Suprapubic skin (tissue), 3 donors: ENCODE measurements around the gene ACAA2.

Experiments used
- EP300 ChIP-seq: sonication (generic); formaldehyde crosslinking; IDR thresholded peaks from one replicate; pipeline ENCODE4 v1.6.1; 2017; ENCODE audit warnings: antibody characterized with exemption
- TF ChIP-seq, protein P1 (sequence below), 2 donors: fragments of 200-600 bp in 1 of 2; fragments of 450-650 bp in 1 of 2; sonication (generic) in 1 of 2; IDR thresholded peaks; one replicate each; pipeline ENCODE4 v1.5.1; 2016 to 2019; ENCODE audit warnings: antibody characterized with exemption in 2 of 2, mild to moderate bottlenecking in 1 of 2, moderate library complexity in 1 of 2

DNA sequence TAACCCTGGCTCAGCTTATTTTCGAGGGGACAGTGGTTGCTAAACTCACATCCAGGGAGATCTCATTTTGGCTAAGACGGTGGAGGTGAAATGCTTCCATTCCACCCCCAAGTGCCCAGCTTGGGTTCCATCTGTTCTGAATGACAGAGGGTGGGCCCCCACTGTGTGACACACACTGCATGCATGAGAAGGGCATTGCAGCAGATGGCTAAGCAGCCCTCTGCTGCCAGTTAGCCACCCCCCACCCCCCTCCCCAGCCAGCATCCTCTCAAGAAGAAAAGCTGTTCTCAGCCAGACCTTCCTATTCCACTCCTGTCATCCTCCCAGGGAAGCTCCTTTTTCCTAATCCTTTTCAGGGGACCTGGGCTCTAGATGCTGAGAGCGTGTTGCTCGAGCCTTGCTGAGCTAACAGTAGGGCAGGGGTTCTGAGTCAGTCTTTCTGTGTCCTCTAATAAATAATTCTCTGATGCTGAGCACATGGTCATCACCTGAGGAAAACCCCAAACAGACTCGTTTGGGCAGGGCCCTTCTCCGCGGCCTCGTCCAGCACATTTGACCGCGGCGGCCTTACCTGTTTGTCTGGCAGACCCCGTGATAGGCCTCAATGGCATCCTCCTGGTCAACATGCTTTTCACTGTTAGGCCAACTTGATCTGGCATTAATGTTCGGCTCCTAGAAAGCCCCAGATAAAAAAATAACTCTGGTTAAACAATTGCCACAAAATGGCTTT lies 49.5 kb upstream of the ACAA2 start:
- TF ChIP-seq EP300, result no peak
- TF ChIP-seq, protein P1, sequence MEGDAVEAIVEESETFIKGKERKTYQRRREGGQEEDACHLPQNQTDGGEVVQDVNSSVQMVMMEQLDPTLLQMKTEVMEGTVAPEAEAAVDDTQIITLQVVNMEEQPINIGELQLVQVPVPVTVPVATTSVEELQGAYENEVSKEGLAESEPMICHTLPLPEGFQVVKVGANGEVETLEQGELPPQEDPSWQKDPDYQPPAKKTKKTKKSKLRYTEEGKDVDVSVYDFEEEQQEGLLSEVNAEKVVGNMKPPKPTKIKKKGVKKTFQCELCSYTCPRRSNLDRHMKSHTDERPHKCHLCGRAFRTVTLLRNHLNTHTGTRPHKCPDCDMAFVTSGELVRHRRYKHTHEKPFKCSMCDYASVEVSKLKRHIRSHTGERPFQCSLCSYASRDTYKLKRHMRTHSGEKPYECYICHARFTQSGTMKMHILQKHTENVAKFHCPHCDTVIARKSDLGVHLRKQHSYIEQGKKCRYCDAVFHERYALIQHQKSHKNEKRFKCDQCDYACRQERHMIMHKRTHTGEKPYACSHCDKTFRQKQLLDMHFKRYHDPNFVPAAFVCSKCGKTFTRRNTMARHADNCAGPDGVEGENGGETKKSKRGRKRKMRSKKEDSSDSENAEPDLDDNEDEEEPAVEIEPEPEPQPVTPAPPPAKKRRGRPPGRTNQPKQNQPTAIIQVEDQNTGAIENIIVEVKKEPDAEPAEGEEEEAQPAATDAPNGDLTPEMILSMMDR (IDR thresholded peaks at IDR 0.05), result no peak
